Measurements from ENCODE around the gene ACVR1.
"Not testable (repeated sequence)": the region's sequence is repeated elsewhere in the genome, so short reads cannot be mapped to it uniquely, and the experiment has no call there.

Gene ACVR1

GRCh38 chr2:157749684-157750083 lies 126.4 kb downstream of the ACVR1 start:
- no peak for DNase-seq

DNA sequence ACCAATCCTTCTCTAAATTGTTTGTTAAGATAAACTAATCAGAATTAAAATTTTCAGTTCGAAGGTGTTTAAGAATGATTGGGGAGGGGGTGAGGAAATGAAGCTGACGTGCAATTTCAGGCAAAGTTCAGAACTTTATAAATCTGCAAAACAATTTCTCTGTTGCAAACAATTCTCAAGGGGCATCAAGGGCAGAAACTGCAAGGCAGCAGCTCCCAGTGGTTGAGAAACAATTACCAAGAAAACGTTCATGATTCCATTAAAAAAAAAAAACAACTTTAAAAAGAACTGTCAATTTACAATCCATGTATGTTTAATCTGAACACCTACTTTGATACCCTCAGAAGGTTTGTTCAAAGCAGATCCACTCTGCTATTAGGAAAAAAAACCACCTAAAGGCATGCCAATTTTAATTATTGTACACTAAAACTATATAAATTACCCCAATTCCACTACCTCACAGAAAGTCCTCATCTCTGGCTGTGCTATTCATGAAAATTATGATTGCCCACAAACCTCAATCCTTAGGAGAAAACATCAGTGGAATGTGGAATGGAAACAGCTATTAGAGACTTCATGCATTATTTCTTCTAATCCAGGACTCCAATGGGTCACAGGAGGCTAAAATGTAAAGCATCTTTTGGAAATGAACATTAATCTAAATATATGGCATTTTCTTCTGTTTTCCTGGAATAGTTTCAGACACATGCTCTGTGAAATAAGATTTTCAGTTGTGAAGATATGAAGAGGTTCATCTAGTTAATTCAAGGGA lies 127.6 kb downstream of the ACVR1 start:
- no peak for DNase-seq

- no peak for DNase-seq
Observed at GRCh38 chr2:157747695-157748370, 128.3 kb downstream of the ACVR1 start.

DNA sequence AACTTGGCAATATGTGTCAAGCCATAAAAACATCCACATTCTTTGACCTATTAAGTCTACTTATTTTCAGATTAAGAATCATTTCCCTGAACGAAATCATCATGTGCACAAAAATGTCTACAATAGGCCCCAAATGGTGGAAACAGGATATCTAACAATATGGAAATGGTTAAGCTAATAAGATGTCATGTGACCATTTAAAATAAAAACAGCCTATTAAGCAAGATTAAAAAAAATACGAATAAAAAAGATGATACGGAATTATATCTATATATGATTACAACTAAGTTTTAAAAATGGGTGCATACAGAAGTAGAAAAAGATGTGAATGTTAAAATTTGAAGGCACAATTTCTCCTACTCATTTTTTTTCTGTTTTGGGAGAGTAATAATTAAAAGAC lies 128.8 kb downstream of the ACVR1 start:
- no peak for DNase-seq

DNA sequence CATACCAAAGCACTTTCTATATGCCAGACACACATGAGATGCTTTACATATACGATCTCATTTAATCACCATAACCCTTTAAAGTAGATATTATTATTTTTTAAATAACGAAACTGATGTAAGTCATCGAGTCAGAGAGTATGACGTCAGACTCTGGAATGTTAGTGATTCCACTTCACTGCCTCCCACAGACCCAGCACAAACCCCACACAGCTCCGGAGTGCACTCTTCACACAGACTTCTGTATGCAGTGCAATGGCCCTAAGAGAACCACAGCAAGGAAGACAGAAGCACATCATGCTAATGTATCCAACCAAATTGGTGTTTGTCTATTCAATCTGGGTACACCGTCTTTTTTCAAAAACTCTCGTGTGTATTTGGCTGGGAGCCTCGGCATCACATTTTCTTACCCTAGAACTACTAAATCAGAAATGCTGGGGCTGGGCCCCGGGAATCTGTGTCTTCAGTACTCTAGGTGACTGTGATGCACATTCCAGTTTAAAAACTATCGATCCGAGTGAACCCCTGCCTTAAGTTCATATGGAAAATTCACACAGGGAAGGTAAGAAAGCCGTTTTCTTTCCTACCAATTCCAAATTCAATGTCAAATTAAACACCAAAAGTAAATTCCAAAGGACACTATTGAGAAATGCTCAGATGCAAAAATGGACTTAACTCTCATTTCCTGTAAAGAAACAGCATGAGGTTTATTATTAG lies 129.7 kb downstream of the ACVR1 start:
- DNase-seq: no peak

GRCh38 chr2:157744571-157745076 lies 131.5 kb downstream of the ACVR1 start:
- DNase-seq: no peak

GRCh38 chr2:157743051-157743450 lies 133.1 kb downstream of the ACVR1 start:
- no peak for DNase-seq

- no peak for DNase-seq
Observed at GRCh38 chr2:157741819-157742484, 134.2 kb downstream of the ACVR1 start.

DNA sequence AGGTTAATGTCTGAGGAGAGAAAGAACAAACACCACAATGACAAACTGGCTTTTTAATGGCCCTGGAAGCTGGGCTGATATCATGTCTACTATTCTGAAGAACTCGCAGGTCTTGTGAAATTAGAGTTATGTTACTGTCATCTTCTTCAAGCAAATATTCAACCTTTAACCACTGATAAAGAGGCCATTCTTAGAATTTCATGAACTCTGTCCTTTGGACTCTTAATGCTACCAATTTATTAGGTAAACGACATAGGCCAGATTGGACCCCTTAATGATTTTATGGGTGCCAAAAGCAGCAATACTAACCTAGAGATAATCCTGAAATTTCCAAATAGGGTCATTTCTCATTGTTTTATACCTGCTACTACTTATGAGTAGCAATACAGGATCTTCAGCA lies 138.5 kb downstream of the ACVR1 start:
- no peak for DNase-seq

DNA sequence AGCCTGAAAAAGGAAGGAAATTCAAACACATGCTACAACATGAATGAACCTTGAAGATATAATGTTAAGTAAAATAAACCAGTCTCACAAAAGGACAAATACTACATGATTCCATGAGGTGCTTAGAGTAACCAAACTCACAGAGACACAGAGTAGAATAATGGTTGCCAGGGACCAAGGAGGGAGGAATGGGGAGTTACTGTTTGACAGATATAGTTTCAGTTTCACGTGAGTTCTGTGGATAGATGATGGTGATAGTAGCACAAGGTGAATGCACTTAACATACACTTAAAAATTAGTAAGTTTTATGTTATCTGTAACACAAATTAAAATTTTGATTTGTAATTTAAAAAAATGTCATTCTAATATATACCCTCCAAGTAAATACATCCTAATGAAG lies 140.6 kb downstream of the ACVR1 start:
- no peak for DNase-seq

GRCh38 chr2:157733263-157733662 lies 142.9 kb downstream of the ACVR1 start:
- DNase-seq: no peak

- DNase-seq: peak in 1 of 3 experiments; percentile 0
Observed at GRCh38 chr2:157732596-157732995, 143.5 kb downstream of the ACVR1 start.

GRCh38 chr2:157727693-157728092 lies 148.4 kb downstream of the ACVR1 start:
- DNase-seq: no peak

GRCh38 chr2:157726946-157727345 lies 149.2 kb downstream of the ACVR1 start:
- DNase-seq: no peak

DNA sequence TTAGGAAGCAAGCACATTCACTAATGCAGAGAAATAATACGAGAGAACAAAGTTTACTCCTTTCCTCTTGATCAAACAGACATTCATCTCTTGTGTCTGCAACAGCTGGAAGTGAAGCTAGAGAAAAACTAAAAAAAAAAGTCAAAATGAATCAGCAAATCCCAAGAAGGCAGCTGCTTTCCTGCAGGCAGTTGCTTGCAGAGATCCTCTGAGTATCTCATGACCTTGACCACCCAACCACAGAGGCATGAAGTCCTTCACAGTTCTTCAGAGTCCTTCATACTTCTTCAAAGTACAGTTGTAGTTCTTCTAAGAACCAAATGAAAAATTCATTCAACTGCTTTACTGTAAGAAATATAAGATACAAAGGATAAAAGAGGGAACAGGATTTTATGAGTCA lies 150.3 kb downstream of the ACVR1 start:
- no peak for DNase-seq

DNA sequence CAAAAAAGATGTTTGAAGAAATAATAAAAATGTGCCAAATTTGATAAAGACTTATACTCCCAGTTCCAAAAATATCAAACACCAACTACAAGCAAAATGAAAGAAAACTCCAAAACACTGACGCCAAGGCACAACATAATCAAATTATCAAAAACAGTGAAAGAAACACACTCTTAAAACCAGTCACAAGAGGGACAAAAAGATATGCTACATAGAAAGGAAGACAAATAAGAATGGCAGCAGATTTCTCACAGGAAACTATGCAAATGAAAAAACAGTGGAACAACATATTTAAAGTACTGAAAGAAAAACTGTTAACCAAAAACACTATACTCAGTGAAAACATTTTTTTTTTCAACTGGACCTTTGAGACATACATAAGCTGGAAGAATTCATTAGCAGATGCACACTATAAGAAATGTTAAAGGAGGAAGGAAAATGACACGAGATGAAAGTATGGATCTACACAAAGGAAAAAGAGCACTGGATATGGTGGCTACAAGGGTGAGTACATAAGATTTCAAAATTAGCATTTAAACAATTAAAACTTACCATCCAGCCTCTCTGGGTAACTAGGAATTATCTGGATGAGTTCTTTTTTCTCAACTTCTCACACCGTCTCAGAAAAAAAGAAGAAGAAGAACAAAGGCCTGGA lies 153.4 kb downstream of the ACVR1 start:
- no peak for DNase-seq

DNA sequence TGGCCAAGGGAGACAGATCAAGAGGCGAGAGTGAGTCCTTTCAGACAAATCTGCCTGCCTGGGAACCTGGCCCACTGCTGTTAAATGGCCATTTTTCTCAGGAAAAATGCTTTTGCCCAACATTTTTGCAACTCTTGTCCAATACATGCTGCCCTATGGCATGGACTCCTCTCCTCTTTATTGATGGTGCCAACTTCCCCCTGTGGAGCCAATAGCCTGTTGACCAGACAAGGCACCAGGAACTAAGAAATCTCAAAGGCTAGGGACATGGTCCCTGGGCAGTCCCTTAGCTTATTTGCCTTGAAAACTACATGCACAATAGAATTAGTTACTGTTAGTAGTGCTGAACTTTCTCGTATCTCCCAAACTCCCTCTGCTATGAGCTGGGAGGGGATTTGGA lies 155.6 kb downstream of the ACVR1 start:
- DNase-seq: no peak

DNA sequence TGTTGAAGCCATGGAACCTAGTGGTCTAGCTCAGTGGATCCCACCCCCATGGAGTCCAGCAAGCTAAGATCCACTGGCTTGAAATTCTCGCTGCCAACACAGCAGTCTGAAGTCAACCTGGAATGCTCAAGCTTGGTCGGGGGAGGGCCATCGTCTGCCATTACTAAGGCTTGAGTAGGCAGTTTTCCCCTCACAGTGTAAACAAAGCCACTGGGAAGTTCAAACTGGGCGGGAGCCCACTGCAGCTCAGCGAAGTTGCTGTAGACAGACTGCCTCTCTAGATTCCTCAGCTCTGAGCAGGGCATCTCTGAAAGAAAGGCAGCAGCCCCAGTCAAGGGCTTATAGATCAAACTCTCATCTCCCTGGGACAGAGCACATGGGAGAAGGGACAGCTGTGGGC lies 171.5 kb downstream of the ACVR1 start:
- DNase-seq: not testable (repeated sequence)

DNA sequence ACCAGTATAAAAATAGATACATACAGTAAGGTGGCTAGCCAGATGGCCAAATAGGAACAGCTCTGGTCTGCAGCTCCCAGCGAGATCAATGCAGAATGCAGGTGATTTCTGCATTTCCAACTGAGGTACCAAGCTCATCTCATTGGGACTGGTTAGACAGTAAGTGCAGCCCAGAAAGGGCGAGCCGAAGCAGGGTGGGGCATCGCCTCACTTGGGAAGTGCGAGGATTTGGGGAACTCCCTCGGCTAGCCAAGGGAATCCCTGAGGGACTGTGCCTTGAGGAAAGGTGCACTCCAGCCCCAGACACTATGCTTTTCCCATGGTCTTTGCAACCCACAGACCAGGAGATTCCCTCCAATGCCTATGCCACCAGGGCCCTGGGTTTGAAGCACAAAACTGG lies 172.0 kb downstream of the ACVR1 start:
- not testable (repeated sequence) for DNase-seq

DNA sequence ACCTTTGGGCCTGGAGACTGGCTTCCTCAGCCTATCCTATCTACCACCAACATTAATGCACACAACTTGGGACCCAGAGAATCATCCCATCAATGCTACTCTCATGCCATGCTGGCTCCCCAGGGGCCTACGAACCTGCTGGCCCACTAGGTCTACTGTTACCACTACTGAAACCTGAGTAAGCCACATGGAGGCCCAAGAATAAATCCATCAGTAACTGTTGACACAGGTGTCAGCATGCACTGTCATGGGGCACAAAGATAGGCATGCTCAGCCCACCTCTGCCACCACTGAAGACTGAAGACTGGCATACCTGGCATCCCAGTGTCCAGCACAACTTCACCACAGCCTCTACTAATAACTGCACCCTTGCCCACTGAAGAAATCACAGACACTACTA lies 176.3 kb downstream of the ACVR1 start:
- DNase-seq: no peak

DNA sequence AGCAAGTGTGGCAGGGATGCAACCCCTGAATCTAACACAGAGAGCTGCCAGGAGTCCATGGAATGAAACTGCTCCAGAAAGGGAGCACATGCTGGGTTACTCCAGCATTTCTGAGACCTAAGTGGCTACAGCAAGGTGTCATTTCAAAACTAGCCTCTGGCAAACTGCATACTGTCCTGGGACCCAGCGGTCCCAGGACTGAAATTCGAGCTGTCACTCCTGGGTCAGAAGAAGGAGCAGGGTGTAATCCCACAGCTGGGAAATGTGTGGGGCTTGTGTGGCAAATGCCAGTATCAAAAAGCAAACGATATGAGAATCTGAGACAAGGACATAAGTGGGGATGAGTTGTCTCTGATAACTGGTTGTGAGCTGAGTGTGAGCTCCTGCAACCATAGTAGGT lies 177.1 kb downstream of the ACVR1 start:
- no peak for DNase-seq

GRCh38 chr2:157698430-157698829 lies 177.7 kb downstream of the ACVR1 start:
- no peak for DNase-seq

DNA sequence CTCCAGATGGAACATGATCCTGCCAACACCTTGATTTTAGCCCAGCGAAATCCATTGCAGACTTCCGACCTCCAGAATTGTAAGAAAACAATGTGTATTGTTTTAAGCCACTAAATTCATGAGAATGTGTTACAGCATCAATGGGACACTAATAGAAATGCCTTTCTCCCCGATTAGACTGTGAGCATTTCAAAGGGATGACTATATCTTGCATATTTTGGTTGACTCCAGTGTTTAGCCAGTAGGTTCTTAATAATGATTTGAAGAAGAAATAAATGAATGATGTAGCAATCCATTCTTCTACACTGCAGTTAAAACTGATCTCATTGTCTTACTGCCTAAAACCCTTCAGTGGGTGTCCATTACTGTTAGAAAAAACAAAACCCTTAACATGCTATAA lies 180.1 kb downstream of the ACVR1 start:
- DNase-seq: no peak

All from NCI-H1417 (cell line).